SH-SY5Y (cell line): ENCODE data around the gene ITPR3.

Experiments
- GATA2 ChIP-seq: IDR thresholded peaks from 2 replicates; pipeline ENCODE4 v1.6.1; 2011; ENCODE audit warnings: mild to moderate bottlenecking, low read depth, low read length
- GATA3 ChIP-seq: IDR thresholded peaks from 2 replicates; pipeline ENCODE4 v1.6.1; 2011; ENCODE audit warnings: low read depth, mild to moderate bottlenecking, low read length, moderate library complexity

DNA sequence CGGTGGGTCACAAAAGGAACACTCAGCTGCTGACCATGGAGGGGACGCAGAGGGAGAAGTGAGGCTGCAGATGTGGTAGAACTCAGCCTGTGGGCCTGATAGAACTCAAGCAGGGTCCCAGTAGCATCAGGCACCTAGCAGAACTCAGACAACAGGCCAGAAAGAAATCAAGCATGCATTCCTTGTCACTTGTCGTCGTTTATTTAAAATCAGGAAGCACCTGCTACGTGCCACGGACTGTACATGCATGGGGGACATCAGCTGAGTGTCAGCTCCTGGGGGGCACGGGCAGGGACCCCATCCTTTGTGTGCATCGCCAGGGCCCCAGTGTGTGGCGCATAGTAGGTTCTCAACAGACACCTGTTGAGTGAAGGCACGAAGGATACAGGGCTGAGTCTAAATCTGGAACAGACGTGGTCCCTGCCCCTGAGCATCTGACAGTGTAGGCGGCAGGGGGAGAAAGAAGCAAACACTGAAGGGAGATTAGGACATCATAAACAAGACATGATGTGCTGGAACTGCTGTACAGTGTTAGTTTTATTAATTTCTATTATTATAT, 57.9 kb downstream of the ITPR3 start:
- TF ChIP-seq GATA3 (no peak), GATA2 (no peak)
